Measurements from ENCODE around the gene ZMIZ2. TPM values are rescaled to one million over a fixed set of nuclear protein-coding genes. Genes with fewer than 3 reads are reported as not detected.
"Not testable (repeated sequence)": the region's sequence is repeated elsewhere in the genome, so short reads cannot be mapped to it uniquely, and the experiment has no call there.

ZMIZ2 gene
- total RNA-seq, 1 donor from 2014 or later: 9.6 TPM

- DNase-seq: not testable (repeated sequence)
Observed at GRCh38 chr7:44803828-44804519, 55.3 kb downstream of the ZMIZ2 start.

DNA sequence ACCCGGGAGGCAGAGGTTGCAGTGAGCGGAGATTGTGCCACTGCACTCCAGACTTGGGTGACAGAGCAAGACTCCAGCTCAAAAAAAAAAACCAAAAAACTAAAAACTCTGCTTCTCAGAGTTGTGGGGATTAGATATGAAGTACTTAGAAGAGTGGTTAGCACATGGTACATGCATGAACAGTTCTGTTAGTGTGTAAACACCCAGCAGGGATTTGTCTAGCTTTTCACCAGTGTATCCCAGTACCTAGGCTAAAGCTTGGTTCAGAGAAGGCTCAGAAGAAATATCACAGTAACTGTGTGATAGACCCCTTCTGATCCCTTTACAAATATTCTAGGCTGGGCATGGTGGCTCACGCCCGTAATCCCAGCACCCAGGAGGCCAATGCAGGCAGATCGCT is 57.3 kb downstream of the ZMIZ2 start:
- DNase-seq: no peak

DNA sequence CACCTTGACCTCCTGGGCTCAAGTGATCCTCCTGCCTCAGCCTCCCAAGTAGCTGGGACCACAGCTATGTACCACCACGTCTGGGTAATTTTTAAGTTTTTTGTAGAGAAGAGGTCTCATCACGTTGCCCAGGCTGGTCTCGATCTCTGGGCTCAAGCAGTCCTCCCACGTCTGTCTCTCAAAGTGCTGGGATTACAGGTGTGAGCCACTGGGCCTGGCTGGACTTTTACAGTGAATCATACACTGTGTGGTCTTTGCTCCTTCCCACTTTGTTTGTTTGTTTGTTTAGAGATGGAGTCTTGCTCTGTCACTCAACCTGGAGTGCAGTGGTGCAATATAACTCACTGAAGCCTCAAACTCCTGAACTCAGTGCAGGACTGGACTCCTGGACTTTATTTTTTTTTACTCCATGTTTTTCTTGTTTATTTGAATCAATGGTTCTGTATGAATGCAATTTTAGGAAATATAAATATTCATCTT is 60.3 kb downstream of the ZMIZ2 start:
- no peak for DNase-seq

DNA sequence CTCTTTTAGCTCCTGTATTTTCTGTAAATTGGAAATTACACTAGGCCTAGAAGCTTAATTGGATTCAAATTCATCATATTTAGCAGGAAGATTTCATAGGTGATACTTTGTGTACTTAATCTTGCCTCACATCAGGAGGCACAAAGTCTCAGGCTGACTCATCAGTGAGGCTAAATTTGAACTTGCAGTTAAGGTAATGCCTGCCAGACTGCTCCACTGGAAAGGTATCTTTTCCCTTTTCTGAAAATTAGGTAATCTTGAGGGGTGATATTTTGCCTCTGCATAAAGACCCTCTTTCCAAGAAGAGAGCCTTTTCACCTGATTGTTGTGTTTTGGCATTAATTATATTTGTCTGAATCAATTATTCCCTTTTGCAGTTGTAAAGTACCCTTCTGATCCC is 62.4 kb downstream of the ZMIZ2 start:
- DNase-seq: no peak

- no peak for DNase-seq
Observed at GRCh38 chr7:44811571-44811970, 62.9 kb downstream of the ZMIZ2 start.

DNA sequence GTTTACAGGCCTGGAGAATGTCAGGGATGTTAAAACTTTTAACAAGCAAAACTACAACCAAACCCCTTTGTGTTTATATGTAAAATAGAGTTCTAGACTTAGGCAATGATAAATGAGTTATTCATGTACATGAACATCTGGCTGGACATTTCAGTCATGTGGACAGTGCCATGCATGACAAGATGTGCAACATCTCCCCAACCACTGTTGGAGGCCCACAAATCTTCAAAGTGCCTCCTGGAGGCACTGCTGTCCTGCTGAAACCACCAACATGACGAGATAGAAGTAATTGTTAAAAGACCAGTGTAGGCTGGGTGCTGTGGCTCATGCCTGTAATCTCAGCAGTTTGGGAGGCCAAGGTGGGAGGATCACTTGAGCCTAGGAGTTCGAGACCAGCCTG is 66.3 kb downstream of the ZMIZ2 start:
- DNase-seq: no peak

DNA sequence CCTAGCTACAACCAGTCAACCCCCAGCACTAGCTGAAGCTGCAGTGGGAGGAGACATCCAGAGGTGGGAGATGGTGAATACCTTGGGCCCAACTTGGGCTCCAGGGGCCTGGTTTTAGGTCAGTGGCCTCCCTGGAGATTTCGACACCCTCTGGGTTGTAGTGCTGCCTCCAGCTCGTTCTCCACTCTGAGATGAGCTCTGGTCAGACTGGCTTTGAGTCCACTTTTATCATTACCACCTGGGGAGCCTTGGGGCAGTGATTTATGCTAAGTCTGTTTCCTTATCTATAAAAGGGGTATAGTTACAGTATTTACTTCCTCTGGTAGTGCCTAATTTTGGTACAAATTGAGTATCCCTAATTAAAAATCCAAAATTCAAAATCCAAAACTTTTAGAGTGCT is 70.6 kb downstream of the ZMIZ2 start:
- no peak for DNase-seq

Other genes starting within 250 kb of the ZMIZ2 start
- not detected for gene NPC1L1, start 207.5 kb upstream of the ZMIZ2 start, total RNA-seq
- 49.4 TPM for gene DDX56, start 174.9 kb upstream of the ZMIZ2 start, total RNA-seq
- gene TMED4, start 166.6 kb upstream of the ZMIZ2 start, total RNA-seq: 255 TPM
- gene OGDH, start 142.2 kb upstream of the ZMIZ2 start, total RNA-seq: 198 TPM
- gene PPIA, start 47.8 kb downstream of the ZMIZ2 start, total RNA-seq: 1,146 TPM
- gene H2AZ2, start 99.2 kb downstream of the ZMIZ2 start, total RNA-seq: 165 TPM
- 54.4 TPM for gene PURB, start 136.7 kb downstream of the ZMIZ2 start, total RNA-seq
- gene MYO1G, start 230.2 kb downstream of the ZMIZ2 start, total RNA-seq: 1.9 TPM

Data from tongue (tissue), 2 donors.